Loucy (cell line): ENCODE results near the gene GPR45.

ENCODE experiments used
- H2AFZ ChIP-seq: fragments of 200-600 bp; sonication (generic); 2 replicates; pipeline ENCODE4 v1.6.0; 2016; ENCODE audit warnings: antibody characterized with exemption, mild to moderate bottlenecking, low read length, moderate library complexity
- H3F3A ChIP-seq: fragments of 200-600 bp; 2 replicates; pipeline ENCODE4 v1.6.0; 2016; ENCODE audit warnings: antibody characterized with exemption, low read depth, mild to moderate bottlenecking
- H3K27me3 ChIP-seq: fragments of 200-600 bp; sonication (generic); 2 replicates; pipeline ENCODE4 v1.6.1; 2014; ENCODE audit warnings: low read length, mild to moderate bottlenecking; ENCODE audit not compliant: insufficient read depth, poor library complexity, severe bottlenecking
- H3K36me3 ChIP-seq: fragments of 200-600 bp; sonication (generic); 2 replicates; pipeline ENCODE4 v1.6.1; 2016; ENCODE audit warnings: low read length; ENCODE audit not compliant: insufficient read depth
- H3K4me1 ChIP-seq: fragments of 200-600 bp; sonication (generic); 2 replicates; pipeline ENCODE4 v1.5.1; 2014; ENCODE audit warnings: low read length, mild to moderate bottlenecking; ENCODE audit not compliant: insufficient read depth, poor library complexity, severe bottlenecking
- H3K4me2 ChIP-seq: fragments of 200-600 bp; sonication (generic); 2 replicates; pipeline ENCODE4 v1.6.0; 2014; ENCODE audit warnings: antibody characterized with exemption, low read length, low read depth, mild to moderate bottlenecking; ENCODE audit not compliant: poor library complexity, severe bottlenecking
- H3K4me3 ChIP-seq: fragments of 200-600 bp; sonication (generic); 2 replicates; pipeline ENCODE4 v1.5.1; 2014; ENCODE audit warnings: low read length, mild to moderate bottlenecking, mixed read lengths; ENCODE audit not compliant: poor library complexity, severe bottlenecking
- H3K79me2 ChIP-seq: fragments of 200-600 bp; sonication (generic); 2 replicates; pipeline ENCODE4 v1.6.1; 2014; ENCODE audit warnings: low read length; ENCODE audit not compliant: insufficient read depth
- H3K9ac ChIP-seq: fragments of 200-600 bp; sonication (generic); 2 replicates; pipeline ENCODE4 v1.6.0; 2014; ENCODE audit warnings: mild to moderate bottlenecking, low read depth, low read length, moderate library complexity; ENCODE audit not compliant: poor library complexity, severe bottlenecking
- H3K9me2 ChIP-seq: fragments of 200-600 bp; sonication (generic); replicated peaks from 2 replicates; pipeline ENCODE4 v1.6.1; 2016; ENCODE audit warnings: low read depth, low read length, mixed read lengths
- H3K9me3 ChIP-seq: fragments of 200-600 bp; sonication (generic); 2 replicates; pipeline ENCODE4 v1.6.1; 2014; ENCODE audit warnings: mild to moderate bottlenecking, antibody characterized with exemption, low read length, low read depth; ENCODE audit not compliant: insufficient read depth
- H4K20me1 ChIP-seq: fragments of 200-600 bp; sonication (generic); 2 replicates; pipeline ENCODE4 v1.6.0; 2014; ENCODE audit warnings: antibody characterized with exemption, low read length, mild to moderate bottlenecking; ENCODE audit not compliant: insufficient read depth, poor library complexity, severe bottlenecking
- CTCF ChIP-seq: fragments of 200-600 bp; sonication (generic); conservative IDR thresholded peaks from 2 replicates; pipeline ENCODE4 v1.5.1; 2014; ENCODE audit warnings: mild to moderate bottlenecking, antibody characterized with exemption, low read length
- EZH2phosphoT487 ChIP-seq: fragments of 200-600 bp; IDR thresholded peaks from 2 replicates; pipeline ENCODE4 v1.6.1; 2018; ENCODE audit warnings: antibody characterized with exemption, mild to moderate bottlenecking, moderate library complexity, borderline replicate concordance

Gene GPR45

DNA sequence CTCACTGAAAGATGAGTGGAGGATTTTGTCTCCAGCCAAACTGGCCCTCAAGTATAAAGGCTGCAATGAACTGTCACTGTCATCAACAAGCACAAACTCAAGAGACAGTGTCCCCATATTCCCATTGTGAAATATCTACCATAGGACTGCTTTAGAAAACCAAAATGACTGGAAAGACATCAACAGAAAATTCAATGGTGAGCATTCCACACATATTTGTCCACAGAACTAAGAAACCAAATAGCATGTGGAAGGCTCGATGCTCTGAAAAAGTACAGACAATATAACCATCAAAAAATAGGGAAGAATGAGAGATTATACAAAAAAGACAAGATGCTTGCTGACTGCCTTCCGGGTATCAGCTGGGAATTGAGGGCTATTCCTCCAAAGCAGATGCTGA, 50.4 kb downstream of the GPR45 start:
- no peaks in the 10 kb centered on the region for H3K9me2 ChIP-seq
- H3K27me3 ChIP-seq: no peaks in the 10 kb centered on the region
- H3K4me3 ChIP-seq: no peak overlapping the region
- no peak overlapping the region for H2AFZ ChIP-seq
- H3K9ac ChIP-seq: no peak overlapping the region
- no peaks in the 10 kb centered on the region for H3K9me3 ChIP-seq
- peaks cover 90% of the 10 kb centered on the region; the same call in 1 of the 2 replicates for H3K36me3 ChIP-seq
- no peaks in the 10 kb centered on the region for H4K20me1 ChIP-seq
- H3F3A ChIP-seq: no peaks in the 10 kb centered on the region
- no peak overlapping the region for H3K4me2 ChIP-seq
- TF ChIP-seq CTCF: no peak
- TF ChIP-seq EZH2phosphoT487: no peak
- H3K79me2 ChIP-seq: peaks cover 3% of the 10 kb centered on the region; the same call in 1 of the 2 replicates
- no peaks in the 10 kb centered on the region for H3K4me1 ChIP-seq
